GM19239 (cell line): ENCODE measurements around the gene DCTPP1.

Experiments
- DNase-seq: peaks from one replicate; pipeline ENCODE4 v3.0.0; 2011; ENCODE audit warnings: low spot score; ENCODE audit not compliant: insufficient read length
- FAIRE-seq: peaks from 2 replicates; lab custom pipeline; 2011; peaks lifted over from hg19 to GRCh38; lab: Jason Lieb, UNC

Gene DCTPP1

DNA sequence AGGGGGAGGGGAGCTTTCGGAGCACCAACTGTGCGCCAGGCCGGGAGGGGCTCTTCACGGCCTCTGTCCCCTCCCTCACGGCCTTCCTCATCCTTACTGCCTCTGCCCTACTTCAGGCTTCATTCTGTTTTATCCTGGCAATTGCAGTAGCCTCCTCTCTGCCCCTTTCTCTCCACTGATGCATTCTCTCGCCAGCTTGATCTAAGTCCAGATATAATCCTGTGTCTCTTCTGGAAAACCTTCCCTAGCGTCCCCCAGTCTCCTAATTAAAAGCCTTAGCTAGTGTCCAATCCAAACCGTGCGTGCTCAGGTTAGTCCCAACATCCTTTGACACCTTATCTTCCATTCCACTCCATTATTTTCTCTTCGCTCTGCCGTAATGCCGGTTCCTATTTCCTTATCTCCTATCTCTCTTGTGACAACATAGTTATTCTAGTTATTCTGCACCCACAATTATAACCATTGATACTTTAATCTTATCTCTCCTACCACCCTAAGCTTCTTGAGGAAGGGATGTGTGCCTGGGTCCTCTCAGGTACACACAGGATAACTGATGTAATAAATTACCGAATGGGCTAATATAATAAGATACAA is 33.7 kb downstream of the DCTPP1 start:
- FAIRE-seq, result no peak
- no peak for DNase-seq

DNA sequence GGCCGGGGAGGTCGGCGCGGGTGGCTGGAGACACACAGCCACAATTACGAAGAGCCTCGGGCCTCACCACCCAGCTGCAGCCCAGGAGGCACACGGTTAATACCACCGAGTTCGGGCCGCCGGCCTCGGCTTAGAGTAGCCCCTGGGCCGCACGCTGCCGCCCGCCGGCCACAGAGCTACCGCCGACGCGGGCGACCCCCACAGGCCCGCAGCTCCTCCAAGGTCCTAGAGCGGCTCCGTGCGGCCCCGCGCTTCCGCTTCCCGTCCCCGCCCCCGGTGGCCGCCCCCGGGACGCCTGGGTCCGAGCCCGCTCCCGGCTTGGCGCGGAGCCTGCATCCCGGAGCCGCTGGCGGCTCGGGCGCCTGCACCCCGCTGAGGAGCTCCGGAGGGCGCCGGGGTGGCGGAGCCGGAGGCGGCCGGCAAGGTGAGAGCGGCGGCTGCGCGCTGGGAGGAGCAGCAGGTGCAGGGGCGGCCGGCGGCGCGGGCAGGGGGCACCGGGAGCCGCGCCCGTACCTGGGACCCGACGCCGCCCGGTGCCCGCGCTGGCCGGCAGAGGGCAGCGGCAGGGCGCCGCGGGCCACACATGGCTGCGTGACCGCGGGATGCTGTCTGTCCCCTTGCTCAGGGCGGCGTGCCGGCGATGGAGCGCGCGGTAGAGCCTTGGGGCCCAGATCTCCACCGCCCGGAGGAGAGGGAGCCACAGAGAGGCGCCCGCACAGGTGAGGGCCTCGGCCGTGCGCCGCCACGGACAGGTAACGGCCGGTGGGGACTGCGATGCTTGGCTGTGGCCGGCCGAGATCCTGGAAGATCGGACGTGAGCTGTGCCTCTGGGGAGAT is 34.5 kb downstream of the DCTPP1 start, which contains the start of gene ZNF48:
Gene ZNF48, plus strand, starts transcription at position 266 of the 837 bp plus-strand sequence. Its CDS starts 375 bp downstream, at position 641.
- FAIRE-seq (no peak), DNase-seq (peak; percentile 76)

DNA sequence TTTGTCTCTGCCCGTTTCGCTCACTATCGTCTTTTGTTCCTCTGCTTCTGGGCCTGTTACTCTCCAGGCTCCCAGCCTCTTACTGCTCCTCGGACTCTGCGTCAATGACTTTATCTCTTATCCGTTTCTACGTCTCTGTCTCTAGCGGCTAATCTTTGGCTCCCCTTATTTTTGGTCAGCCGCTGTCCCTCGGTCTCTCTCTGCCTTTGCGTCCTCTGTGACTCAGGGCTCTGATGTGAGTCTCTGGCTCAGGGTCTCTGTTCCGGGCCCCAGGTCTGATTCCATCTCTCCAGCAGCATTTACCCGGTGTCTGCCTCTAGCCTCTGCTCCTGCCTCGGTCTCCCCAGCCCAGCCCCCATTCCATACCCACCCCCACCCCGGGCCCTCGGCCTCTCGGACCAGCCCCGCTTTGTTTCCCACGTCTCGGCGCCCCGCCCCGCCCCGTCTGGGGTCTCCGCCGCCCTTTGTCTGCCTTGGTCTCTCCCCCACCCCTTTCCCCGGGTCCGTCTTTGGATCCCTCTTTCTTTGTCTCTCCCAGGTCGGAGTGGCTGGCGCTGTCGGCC is 35.2 kb downstream of the DCTPP1 start:
- FAIRE-seq (no peak), DNase-seq (no peak)

DNA sequence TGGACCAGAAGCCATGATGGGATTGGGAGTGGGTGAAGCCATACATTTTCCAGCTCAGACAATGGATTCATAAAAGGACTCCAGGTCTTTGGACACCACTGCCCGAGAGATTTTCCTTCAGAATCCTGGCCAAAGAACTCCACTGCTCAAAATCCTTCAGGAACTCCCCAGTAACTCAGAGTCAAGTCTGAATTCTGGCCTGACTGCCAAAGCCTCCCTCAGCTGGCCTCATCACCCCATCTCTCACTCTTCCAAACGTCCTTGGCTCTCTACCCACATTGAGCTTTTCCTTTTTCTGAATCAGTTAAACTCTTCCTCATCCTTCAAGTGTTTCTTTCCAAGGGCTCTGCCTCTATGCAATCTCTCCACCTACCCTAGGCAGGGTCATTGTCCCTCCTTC is 46.3 kb downstream of the DCTPP1 start:
- DNase-seq (no peak), FAIRE-seq (no peak)

DNA sequence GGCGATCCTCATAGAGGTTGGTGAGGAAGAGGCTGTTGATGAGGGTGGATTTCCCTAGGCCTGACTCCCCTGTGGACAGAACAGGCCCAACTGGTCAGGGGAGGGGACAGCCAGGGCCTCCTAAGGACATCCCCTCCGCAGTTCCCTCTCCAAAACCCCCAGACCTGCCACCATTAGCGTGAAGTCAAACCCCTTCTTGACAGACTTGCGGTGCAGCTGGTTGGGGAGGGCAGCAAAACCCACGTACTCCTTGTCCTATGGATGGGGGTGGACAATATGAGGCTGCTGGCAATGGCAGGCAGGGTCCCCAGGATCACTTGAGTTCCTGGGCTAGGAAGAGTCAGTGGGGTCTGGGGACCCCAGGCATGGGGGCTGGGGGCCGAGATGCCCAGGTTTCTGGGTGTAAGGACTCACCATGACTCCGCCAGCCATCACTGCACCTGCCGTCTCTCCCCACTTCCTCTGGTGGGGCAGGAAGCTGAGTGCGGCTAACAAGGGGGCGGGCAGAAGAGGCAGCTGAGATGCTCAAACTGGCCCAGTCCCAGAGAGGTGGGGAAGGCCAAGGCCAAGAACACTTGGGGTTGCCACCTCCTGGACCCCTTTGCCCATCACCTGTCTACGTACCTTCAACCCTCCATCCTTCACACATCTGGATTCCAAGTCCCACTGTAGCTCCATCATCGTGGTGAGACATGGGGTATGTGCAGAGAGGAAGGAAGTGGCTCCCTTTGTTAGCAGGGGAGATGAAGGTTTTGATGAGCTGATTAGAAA is 47.5 kb downstream of the DCTPP1 start, which contains the start of gene SEPTIN1:
Gene SEPTIN1, minus strand, starts transcription at position 451 of the 771 bp plus-strand sequence. Its CDS starts 19 bp downstream, at position 432.
- FAIRE-seq, result peak; percentile 86

DNA sequence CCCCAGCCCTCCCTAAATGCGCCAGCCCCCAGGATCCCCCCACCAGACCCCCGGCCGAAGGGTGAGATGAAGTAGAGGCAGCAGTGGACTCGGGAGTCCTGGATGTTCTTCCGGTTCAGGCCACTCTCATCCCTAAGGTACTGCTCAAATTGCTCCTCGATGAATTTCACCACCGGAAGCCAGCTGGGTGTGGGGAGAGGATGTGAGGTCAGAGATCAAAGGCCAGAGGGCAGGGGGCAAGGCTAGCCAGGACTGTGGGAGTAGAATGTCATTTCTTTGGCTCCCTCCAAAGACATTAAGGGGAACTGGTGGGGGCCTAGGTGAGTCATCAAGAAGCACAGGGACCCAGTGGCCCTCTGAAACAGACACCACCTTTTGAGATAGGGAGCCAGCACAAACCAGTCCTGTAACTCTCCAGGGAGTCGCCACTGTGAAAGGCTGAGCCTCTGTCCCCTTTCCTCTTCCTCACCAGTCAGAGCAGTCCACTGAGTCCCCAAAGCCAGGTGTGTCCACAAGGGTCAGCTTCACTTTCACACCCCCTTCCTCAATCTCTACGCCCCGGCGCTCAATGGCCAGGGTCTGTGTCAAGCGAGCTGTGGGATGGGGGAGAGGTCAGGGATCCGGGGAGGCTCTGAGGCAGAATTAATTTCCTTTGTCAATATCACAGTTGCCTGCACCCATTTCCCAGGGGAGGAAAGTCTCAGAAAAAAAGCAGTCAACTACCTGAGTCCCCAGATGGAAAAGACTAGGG is 48.4 kb downstream of the DCTPP1 start:
- FAIRE-seq, result peak; percentile 63

More for the DNA sequence above, 47.5 kb downstream of the DCTPP1 start, which contains the start of gene SEPTIN1:
- DNase-seq, result no peak

DNA sequence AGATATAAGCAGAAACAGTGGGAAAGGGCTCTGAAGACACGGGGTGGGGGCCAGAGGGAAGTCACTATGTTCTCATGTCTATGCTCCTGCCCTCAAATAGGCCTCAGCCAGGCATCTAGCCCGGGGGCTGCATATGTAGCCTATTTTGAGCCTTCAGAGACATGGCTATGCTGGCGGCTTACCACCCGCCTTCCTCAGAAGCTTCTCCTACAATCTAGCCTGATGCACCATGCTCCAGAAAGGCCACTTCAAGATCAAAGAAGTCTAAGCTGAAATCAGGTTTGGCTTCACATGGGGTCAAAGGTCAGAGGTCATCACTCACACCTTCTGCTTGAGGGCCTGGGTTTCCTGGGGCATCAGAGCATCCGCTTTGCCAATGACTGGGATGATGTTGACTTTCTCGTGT is 49.0 kb downstream of the DCTPP1 start:
- DNase-seq (no peak), FAIRE-seq (no peak)

More for the DNA sequence above, 48.4 kb downstream of the DCTPP1 start:
- DNase-seq, result no peak

DNA sequence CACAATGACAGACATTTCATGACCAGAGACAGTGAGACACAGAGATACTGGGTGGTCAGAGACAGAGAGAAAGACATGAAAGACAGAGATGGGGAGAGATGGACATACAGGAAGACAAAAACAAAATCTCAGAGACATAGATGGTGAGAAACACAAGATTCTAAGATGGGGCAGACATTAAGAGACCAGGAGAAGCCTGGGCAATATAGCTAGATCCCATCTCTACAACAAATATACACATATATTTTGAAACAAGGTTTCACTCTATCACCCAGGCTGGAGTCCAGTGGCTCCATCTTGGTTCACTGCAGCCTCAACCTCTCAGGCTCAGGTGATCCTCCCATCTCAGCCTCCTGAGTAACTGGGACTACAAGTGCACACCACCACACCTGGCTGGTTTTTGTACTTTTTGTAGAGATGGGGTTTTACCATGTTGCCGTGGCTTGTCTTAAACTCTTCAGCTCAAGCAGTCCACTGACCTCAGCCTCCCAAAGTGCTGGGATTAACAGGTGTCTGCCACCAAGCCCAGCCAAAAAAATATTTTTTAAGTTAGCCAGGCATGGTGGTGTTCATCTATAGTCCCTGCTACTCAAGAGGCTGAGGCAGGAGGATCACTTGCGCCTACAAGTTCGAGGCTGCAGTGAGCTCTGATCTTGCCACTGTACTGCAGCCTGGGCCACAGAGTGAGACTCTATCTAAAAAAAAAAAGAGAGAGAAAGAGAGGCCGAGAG is 49.6 kb downstream of the DCTPP1 start:
- no peak for DNase-seq
- no peak for FAIRE-seq

DNA sequence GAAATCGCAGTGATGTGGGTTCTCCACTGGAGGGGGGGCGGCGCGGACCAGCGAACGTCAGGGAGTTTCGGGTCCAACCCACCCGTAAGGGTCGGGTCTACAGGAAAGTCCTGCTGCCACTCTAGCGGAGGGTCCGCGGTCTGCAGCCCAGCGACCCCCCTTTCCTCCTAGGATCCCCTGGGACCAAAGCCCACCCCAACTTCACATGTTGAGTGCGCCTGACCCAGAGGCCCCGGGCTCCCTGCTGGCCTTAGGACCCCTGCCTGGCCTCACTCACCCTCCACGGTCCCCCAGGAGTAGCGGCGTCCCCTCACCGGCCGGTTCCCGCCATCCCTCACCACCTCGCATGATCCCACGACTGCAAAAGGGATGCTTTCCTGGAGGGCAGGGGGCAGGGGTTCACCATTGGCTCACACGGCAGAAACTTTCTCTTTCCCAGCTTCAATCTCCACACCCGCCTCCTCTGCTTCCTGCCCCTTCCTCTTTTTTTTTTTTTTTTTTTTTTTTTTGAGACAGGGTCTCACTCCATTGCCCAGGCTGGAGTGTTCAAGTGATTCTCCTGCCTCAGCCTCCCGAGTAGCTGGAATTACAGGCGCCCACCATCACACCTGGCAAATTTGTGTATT is 50.6 kb downstream of the DCTPP1 start:
- no peak for FAIRE-seq
- no peak for DNase-seq

DNA sequence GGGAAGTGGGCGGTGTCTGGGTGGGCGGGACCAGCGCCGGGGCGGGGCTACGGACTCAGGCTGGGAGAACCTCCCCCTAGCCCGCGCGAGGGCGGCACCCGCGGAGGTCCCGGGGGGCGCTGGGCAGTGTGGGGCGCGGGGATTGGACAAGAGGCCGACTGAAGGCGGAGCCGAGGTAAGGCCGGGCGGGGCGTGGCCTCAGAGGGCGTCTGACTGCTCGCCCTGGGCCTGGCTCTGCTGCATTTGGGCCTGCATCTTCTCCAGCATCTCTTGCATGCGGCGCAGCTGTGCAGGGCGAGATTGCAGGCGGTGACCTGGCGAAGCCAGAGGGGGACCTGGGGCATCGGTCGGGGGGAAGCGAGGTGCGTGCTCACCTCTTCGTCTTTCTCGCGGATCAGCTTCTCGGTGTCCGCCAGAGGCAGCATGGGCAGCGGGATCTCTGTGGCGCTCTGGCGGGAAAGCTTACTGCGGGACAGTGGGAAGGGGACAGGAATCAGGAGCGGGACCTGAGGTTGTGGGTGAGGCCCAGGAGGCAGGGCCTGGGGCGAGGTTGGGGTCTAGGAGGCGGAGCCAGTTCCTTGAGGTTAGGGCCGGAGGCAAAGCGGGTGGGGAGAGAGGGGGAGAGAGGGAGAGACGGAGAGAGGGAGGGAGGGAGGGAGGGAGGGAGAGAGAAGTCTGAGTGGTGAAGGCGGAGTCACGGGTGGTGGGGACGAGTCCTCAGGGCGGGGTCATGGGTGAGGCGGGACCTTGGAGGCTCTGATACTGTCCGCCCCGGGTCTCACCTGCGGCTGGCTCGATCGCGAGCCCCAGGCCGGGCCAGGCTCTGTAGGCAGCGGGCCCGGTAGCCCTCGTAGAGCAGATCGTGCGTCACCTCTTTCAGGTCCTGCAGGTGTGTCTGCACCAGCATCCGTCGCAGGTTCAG is 51.3 kb downstream of the DCTPP1 start:
- peak; percentile 91 for FAIRE-seq
- DNase-seq, result peak; percentile 90

DNA sequence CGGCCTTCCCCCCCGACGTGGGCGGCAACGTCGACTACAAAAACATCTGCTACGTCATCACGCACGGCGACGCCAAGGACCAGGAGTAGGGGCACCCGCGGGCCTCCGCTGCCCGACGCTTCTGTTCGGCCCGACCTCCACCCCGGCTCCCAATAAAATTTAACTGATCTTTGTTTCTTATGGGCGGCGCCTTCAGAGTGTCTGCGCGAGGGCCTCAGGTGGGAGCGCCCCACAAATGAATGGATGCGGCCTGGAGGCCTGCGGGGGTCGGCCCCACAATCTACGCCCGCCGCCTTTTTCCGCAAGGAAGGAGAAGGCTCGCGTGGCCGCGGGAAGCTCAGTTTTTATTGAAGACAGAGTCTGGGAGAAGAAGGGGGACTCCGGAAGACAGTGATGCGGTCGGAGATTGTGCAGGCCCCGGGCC is 52.0 kb downstream of the DCTPP1 start:
- peak; percentile 60 for DNase-seq
- FAIRE-seq, result peak; percentile 77

DNA sequence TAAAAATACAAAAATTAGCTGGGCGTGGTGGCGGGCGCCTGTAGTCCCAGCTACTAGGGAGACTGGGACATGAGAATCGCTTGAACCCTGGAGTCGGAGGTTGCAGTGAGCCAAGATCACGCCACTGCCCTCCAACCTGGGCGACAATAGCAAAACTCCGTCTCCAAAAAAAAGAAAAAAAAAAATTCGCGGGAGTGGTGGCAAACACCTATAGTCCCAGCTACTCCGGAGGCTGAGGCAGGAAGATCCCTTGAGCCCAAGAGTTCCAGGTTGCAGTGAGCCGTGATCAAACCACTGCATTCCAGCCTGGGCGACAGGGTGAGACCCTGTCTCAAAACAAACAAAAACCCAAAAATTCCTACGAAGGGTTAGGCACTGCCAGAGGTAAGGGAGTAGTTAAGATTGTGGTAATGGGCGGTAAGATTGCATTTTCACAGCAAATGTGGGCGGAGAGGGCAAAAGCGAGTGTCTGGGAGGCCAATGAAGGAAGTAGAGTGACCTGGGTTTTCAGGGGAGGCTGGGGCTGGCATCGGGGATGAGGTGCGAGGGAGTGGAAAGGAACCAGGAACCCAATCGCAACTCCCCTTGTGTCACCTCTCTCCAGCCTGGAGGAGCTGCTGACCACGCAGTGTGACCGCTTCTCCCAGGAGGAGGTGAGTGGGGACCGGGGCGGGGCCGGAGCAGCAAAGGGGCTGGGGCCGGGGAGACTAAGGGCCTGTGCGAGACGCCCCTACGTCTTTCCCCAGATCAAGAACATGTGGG is 52.6 kb downstream of the DCTPP1 start:
- FAIRE-seq, result peak; percentile 58
- no peak for DNase-seq

DNA sequence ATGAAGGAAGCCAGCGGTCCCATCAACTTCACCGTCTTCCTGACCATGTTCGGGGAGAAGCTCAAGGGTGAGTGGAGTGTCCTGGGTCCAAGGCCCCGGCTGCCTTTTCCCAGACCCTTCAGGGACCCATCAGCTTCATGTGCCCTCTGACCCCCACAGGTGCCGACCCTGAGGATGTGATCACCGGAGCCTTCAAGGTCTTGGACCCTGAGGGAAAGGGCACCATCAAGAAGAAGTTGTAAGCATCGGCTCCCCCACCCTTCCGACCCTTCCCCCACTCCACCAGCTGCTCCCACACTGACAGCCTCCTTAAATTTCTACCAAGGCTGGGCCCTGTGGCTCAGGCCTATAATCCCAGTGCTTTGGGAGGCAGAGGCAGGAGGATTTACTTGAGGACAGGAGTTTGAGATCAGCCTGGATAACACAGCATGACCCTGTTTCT is 53.3 kb downstream of the DCTPP1 start:
- no peak for FAIRE-seq
- DNase-seq, result no peak

DNA sequence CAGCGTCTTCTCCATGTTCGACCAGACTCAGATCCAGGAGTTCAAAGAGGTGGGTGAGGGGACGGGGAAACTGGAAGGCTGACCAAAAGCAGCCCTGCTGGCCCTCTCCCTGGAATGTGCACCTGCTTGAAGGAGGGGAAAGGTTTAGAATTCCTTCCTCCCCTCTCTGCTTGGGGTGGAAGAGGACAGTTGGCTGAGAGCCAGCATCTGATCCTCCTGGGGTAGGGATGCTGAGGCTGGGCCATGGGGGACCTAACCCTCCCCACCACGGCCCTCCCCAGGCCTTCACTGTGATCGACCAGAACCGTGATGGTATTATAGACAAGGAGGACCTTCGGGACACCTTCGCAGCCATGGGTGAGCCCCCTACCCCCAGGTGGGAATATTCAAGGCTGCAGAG is 54.0 kb downstream of the DCTPP1 start:
- FAIRE-seq, result no peak
- DNase-seq, result no peak

DNA sequence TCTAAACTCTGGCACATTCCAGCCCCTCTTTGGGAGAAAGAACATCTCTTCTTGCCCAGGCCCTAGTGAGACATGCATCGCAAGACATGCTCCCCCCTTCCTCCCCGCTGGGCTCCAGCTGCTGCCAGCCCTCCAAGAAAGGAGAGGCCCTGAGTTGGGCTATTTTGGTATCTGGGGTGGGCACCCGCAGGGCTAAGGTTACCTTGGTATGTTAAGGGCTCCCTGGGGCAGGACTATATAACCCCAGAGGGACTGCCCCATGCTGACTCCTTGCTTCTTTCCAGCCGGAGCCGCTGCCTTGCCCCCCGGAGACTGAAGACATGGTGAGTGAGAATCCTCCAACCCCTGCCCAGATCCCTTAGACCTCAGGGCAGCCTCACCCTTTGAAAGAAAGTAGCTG is 55.3 kb downstream of the DCTPP1 start, which contains the start of gene MYL11:
Gene MYL11, plus strand, starts transcription at position 265 of the 400 bp plus-strand sequence. Its CDS starts 56 bp downstream, at position 321.
- FAIRE-seq, result no peak
- DNase-seq, result no peak
